Erythroblast (primary cell): Measurements from ENCODE around the gene SRSF3.
"Not testable (repeated sequence)": the region's sequence is repeated elsewhere in the genome, so short reads cannot be mapped to it uniquely, and the experiment has no call there.

Experiments used
- GATA1 ChIP-seq: IDR thresholded peaks from 2 replicates; pipeline ENCODE4 v1.6.1; 2011; ENCODE audit warnings: low read depth, mild to moderate bottlenecking, control low read depth, low read length, moderate library complexity
- POLR2A ChIP-seq: IDR thresholded peaks from 2 replicates; pipeline ENCODE4 v1.6.1; 2011; ENCODE audit warnings: mild to moderate bottlenecking, low read length

GRCh38 chr6:36589025-36589400, 5.1 kb upstream of the SRSF3 start:
- not testable (repeated sequence) for TF ChIP-seq POLR2A, GATA1
